Activated CD4-positive, alpha-beta T cell treated with anti-CD3 and anti-CD28 coated beads, Interleukin-2, amount 10 ng/mL, durations not matched to agents 7 days and 5 days (primary cell): ENCODE measurements around the gene PIK3CG. TPM values are rescaled to one million over a fixed set of nuclear protein-coding genes. Genes with fewer than 3 reads are reported as not detected.
"Not testable (repeated sequence)": the region's sequence is repeated elsewhere in the genome, so short reads cannot be mapped to it uniquely, and the experiment has no call there.

Experiments
- CTCF ChIA-PET: fragments of 350-600 bp; sonication (Branson Sonifier 250); formaldehyde crosslinking; loops from one replicate; lab custom pipeline; 2021; ENCODE audit warnings: antibody characterized with exemption; lab: Charles Lee
- POLR2A ChIA-PET: fragments of 350-600 bp; sonication (Branson Sonifier 250); formaldehyde crosslinking; loops from one replicate; lab custom pipeline; 2021; ENCODE audit warnings: antibody characterized with exemption; lab: Charles Lee
- DNase-seq: peaks from one replicate; pipeline ENCODE4 v3.0.0-alpha.2; 2020
- H3K27ac Mint-ChIP-seq: one replicate; pipeline ENCODE4 v1.8.0; 2021; ENCODE audit warnings: mild to moderate bottlenecking, moderate library complexity, mixed read lengths
- H3K27me3 Mint-ChIP-seq: one replicate; pipeline ENCODE4 v1.8.0; 2021; ENCODE audit warnings: mixed read lengths
- H3K36me3 Mint-ChIP-seq: one replicate; pipeline ENCODE4 v1.8.0; 2021; ENCODE audit warnings: low read depth, mixed read lengths
- H3K4me1 Mint-ChIP-seq: one replicate; pipeline ENCODE4 v1.8.0; 2021; ENCODE audit warnings: mixed read lengths
- H3K4me3 Mint-ChIP-seq: one replicate; pipeline ENCODE4 v1.8.0; 2021; ENCODE audit warnings: mild to moderate bottlenecking, moderate library complexity, mixed read lengths
- H3K9me3 Mint-ChIP-seq: one replicate; pipeline ENCODE4 v1.8.0; 2021; ENCODE audit warnings: mixed read lengths
- total RNA-seq, 2 experiments: library from RNA; stranded (reverse); gene quantifications; one replicate each; pipeline ENCODE4 v1.2.3, GENCODE V29; 2021

The PIK3CG gene
- total RNA-seq, 2 experiments from 2014 or later = 42.9 to 51.6 TPM

DNA sequence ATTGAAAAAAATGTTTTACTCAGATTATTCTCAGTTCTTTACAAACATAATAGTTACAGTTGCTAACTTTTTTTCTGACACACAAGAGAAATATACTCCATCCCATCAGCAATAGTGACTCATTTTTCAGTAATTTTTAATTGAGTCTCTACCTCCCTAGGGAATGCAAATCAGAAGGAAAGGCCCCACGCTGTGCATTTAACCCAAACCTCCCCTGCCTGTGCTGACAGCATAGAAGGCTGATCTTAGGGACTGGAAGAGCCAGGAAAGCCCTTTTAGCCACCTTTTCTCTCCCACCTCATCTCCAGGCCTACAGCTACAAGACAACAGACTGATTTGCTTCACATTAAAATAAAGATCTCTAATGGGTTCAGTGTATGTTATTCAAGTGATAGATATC is 24.7 kb upstream of the PIK3CG start:
- H3K4me1 Mint-ChIP-seq = no peaks in the 10 kb centered on the region
- no peaks in the 10 kb centered on the region for H3K36me3 Mint-ChIP-seq
- ChIA-PET POLR2A (no interaction called here), CTCF (no interaction called here)
- H3K27me3 Mint-ChIP-seq = no peaks in the 10 kb centered on the region
- no peak for DNase-seq
- no peaks in the 10 kb centered on the region for H3K9me3 Mint-ChIP-seq
- no peak overlapping the region for H3K27ac Mint-ChIP-seq
- H3K4me3 Mint-ChIP-seq = no peak overlapping the region

- CTCF ChIA-PET = no interaction called here
- POLR2A ChIA-PET = no interaction called here
- no peaks in the 10 kb centered on the region for H3K9me3 Mint-ChIP-seq
- H3K36me3 Mint-ChIP-seq = no peaks in the 10 kb centered on the region
- no peaks in the 10 kb centered on the region for H3K27me3 Mint-ChIP-seq
- no peak overlapping the region for H3K27ac Mint-ChIP-seq
- no peak for DNase-seq
- H3K4me3 Mint-ChIP-seq = no peak overlapping the region
- no peaks in the 10 kb centered on the region for H3K4me1 Mint-ChIP-seq
Measured at GRCh38 chr7:106841896-106842390, 23.1 kb upstream of the PIK3CG start.

DNA sequence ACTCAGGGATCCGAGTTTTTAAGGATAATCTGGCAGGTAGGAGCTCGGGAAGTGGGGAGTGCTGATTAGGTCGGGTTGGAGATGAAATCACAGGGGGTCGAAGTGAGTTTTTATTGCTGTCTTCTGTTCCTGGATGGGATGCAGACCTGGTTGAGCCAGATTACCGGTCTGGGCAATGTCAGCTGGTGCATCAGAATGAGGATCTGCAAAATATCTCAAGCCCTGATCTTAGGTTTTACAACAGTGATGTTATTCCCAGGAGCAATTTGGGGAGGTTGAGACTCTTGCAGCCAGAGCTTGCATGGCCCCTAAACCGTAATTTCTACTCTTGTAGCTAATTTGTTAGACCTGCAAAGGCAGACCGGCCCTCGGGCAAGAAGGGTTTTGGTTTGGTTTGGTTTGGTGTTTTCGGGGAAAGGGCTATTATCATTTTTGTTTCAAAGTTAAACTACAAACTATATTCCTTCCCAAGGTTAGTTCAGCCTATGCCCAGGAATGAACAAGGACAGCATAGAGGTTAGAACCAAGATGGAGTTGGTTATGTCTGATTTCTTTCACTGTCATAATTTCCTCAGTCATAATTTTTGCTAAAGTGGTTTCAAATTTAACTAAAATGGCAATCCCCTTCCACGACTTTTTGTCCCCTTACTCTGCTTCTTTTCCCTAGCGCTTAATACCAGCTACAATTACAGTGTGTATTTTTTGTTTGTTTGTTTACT is 20.6 kb upstream of the PIK3CG start:
- CTCF ChIA-PET = interaction anchor here (0.7 to 0.9 kb wide), 2 partner anchors 25 to 54 kb away, joined by 3 read pairs; no protein-coding TSS in a partner anchor
- H3K27ac Mint-ChIP-seq = no peak overlapping the region
- no peak overlapping the region for H3K4me3 Mint-ChIP-seq
- POLR2A ChIA-PET = no interaction called here
- no peaks in the 10 kb centered on the region for H3K36me3 Mint-ChIP-seq
- peaks cover 3% of the 10 kb centered on the region for H3K27me3 Mint-ChIP-seq
- peaks cover 2% of the 10 kb centered on the region for H3K9me3 Mint-ChIP-seq
- no peak for DNase-seq
- H3K4me1 Mint-ChIP-seq = no peaks in the 10 kb centered on the region

DNA sequence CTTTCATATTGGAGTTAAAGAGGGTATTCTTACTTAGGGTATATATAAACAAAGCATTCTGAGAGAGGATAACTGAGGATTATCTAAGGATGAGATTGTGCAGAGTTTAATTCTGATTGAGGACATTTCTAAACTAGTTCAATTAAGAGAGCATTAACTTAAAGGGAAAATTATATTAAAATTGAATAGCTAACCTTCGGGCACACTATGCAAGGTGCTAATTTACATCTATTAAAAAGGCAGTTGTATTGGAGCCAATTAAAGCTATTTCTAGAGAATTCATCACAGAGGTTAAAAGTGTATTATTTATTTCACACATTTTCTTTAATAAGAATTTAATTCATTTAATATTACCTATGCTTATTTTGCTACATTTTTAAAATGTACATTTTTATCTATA is 17.0 kb upstream of the PIK3CG start:
- ChIA-PET POLR2A (interaction anchor here (0.6 kb wide), 1 partner anchor 8 kb away, joined by 4 read pairs; no protein-coding TSS in a partner anchor), CTCF (interaction anchor here (0.6 kb wide), 1 partner anchor 482 kb away, joined by 3 read pairs; no protein-coding TSS in a partner anchor)
- no peaks in the 10 kb centered on the region for H3K36me3 Mint-ChIP-seq
- H3K4me3 Mint-ChIP-seq = no peak overlapping the region
- H3K4me1 Mint-ChIP-seq = no peaks in the 10 kb centered on the region
- H3K27me3 Mint-ChIP-seq = peaks cover 3% of the 10 kb centered on the region
- no peak for DNase-seq
- H3K27ac Mint-ChIP-seq = no peak overlapping the region
- peaks cover 5% of the 10 kb centered on the region for H3K9me3 Mint-ChIP-seq

DNA sequence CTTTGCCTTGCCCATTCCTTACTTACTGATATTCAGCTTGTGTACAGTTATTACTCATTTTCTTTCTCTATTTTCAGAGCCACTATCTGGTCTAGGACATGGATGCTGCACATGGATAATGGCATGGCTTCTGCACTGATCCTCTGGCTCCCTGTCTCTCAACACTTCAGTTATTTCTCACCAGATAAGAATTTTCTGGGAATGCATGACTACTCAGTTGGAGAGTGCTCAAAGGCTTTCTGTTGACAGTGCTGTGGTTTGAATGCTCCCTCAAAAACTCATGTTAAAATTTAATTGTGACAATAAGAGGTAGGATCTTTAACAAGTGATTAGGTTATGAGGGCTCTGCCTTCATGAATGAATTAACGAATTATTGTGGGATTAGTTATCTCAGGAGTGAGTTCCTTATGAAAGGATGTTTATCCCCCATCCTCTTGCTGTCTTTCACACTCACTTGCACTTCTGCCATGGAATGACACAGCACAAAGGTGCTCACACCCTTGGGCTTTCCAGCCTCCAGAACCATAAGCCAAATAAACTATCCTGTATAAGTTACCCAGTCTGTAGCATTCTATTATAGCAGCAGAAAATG is 16.1 kb upstream of the PIK3CG start:
- peaks cover 7% of the 10 kb centered on the region for H3K9me3 Mint-ChIP-seq
- ChIA-PET POLR2A (no interaction called here), CTCF (no interaction called here)
- no peaks in the 10 kb centered on the region for H3K4me1 Mint-ChIP-seq
- peaks cover 3% of the 10 kb centered on the region for H3K27me3 Mint-ChIP-seq
- no peak for DNase-seq
- H3K27ac Mint-ChIP-seq = no peak overlapping the region
- no peak overlapping the region for H3K4me3 Mint-ChIP-seq
- no peaks in the 10 kb centered on the region for H3K36me3 Mint-ChIP-seq

DNA sequence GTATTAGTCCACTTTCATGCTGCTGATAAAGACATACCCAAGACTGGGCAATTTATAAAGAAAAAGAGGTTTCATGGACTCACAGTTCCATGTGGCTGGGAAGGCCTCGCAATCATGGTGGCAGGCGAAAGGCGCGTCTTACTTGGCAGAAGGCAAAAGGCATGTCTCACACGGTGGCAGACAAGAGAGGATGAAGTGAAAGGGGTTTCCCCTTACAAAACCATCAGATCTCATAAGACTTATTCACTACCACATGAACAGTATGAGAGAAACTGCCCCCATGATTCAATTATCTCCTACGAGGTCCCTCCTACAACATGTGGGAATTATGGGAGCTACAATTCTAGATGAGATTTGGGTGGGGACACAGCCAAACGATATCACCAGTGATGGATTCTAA is 13.4 kb upstream of the PIK3CG start:
- DNase-seq, H3K9me3 Mint-ChIP-seq, H3K27ac Mint-ChIP-seq, H3K36me3 Mint-ChIP-seq, POLR2A ChIA-PET, H3K27me3 Mint-ChIP-seq, H3K4me1 Mint-ChIP-seq, CTCF ChIA-PET, H3K4me3 Mint-ChIP-seq: not testable (repeated sequence)

DNA sequence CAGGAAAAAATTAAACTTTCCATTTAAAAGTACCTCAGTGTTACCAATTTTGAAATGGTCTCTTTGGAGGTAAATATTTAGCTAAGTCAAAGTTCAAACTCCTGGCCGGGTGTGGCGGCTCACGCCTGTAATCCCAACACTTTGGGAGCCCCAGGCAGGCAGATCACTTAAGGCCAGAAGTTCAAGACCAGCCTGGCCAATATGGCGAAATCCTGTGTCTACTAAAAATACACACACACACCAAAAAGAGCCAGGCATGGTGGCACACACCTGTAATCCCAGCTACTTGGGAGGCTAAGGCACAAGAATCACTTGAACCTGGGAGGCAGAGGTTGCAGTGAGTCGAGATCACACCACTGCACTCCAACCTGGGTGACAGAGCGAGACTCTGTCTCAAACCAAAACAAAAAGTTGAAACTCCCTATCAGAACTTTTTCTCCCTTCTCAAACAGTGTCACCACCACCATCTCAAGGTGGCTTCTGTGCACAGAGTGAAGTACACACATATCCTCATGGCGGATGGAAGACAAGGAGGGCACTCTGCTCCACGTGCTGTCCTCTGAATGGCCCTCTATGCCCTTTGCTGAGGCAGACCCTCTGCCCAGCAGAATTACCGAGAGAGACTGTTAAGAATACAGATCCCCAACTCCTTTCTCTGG is 11.7 kb upstream of the PIK3CG start:
- Mint-ChIP-seq H3K27me3 (peaks cover 3% of the 10 kb centered on the region), H3K9me3 (peaks cover 10% of the 10 kb centered on the region), H3K27ac (no peak overlapping the region), H3K4me1 (no peaks in the 10 kb centered on the region), H3K4me3 (no peak overlapping the region), H3K36me3 (no peaks in the 10 kb centered on the region)
- ChIA-PET POLR2A (no interaction called here), CTCF (no interaction called here)
- no peak for DNase-seq

- ChIA-PET POLR2A (interaction anchor here (0.7 kb wide), 1 partner anchor 8 kb away, joined by 4 read pairs; no protein-coding TSS in a partner anchor), CTCF (no interaction called here)
- H3K36me3 Mint-ChIP-seq = no peaks in the 10 kb centered on the region
- no peaks in the 10 kb centered on the region for H3K27me3 Mint-ChIP-seq
- H3K4me3 Mint-ChIP-seq = no peak overlapping the region
- DNase-seq = no peak
- H3K9me3 Mint-ChIP-seq = peaks cover 10% of the 10 kb centered on the region
- no peak overlapping the region for H3K27ac Mint-ChIP-seq
- H3K4me1 Mint-ChIP-seq = no peaks in the 10 kb centered on the region
Measured at GRCh38 chr7:106855540-106856132, 9.4 kb upstream of the PIK3CG start.

- Mint-ChIP-seq H3K36me3 (no peaks in the 10 kb centered on the region), H3K4me3 (no peak overlapping the region), H3K9me3 (peaks cover 5% of the 10 kb centered on the region), H3K4me1 (peaks cover 7% of the 10 kb centered on the region), H3K27ac (no peak overlapping the region), H3K27me3 (no peaks in the 10 kb centered on the region)
- no peak for DNase-seq
- ChIA-PET POLR2A (no interaction called here), CTCF (interaction anchor here (0.8 to 1.7 kb wide), 3 partner anchors 11 to 122 kb away, joined by 3 to 5 read pairs (median 3); no protein-coding TSS in a partner anchor)
Measured at GRCh38 chr7:106858618-106859532, 6.2 kb upstream of the PIK3CG start.

DNA sequence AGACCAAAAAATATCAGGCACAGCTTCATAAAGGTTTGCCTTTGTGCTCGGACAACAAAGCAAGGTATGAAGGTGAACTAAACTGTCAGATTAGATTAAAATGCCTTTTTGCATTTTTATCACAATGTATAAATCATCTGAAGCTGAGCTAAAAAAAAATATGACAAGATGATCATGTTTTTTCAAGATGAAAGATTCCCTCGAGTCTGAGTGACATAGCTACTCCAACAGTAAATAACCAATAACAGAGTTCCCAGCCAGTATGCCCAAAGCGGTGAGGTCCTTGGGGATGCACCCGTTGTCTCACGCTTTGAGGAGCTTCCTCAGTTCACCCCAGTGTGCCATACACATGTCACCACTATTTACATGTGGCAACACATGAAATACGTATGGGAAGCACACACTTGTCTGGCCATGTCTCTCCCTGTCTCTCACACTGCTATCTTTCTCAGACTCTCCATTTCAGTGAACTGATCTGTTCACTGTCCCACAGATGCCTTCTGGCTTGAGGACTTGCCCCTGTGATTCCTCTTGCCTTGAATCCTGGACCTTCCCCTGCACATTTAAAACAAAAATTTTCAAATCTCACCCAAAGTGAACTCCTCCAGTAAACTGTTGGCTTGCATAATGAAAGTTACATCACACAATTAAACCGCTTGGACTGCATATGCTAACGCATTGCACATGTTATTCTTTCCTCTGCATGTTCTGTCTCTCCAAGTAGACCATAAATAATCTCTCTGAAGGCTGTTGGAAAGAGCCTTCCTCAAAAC is 2.6 kb upstream of the PIK3CG start:
- Mint-ChIP-seq H3K4me1 (peaks cover 29% of the 10 kb centered on the region), H3K9me3 (peaks cover 2% of the 10 kb centered on the region), H3K27ac (no peak overlapping the region), H3K4me3 (no peak overlapping the region), H3K36me3 (peaks cover 12% of the 10 kb centered on the region), H3K27me3 (no peaks in the 10 kb centered on the region)
- ChIA-PET POLR2A (no interaction called here), CTCF (interaction anchor here (0.7 kb wide), 1 partner anchor 404 kb away, joined by 3 read pairs; no protein-coding TSS in a partner anchor)
- DNase-seq = no peak

DNA sequence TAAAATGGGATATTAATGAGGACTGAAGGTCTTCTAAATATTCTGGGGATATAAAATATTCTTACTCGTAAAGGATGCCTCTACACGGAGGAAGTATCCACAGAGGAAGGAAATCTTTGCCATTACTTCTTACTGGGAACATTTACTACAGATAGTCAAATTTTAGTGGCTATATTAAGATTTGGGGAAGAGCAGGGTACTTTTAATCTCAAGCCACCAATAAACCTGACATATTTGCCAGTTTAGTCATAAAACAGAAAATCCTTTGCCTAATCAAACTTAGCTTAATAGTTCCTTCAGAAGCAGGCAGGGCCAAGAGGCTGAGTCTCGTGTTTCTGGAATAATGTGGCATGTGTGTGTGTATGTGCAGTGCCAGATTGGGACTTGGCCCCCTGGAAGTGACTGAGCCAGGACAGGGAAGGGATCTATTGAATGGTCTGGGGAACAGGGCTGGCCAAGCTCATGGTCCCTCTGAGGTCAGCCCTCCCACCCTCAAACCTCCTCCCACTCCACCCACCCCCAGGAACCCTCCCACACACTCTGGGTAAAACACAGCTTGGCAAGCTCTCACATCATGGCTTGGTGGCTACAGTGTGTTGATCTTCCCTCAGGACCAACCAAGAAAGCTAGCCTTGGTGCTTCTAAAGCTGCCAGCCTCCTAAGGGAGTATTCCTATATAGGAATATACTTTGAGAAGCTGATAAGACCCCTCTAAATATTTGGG is 1.6 kb upstream of the PIK3CG start:
- H3K27me3 Mint-ChIP-seq = no peaks in the 10 kb centered on the region
- no peak for DNase-seq
- peaks cover 2% of the 10 kb centered on the region for H3K9me3 Mint-ChIP-seq
- H3K36me3 Mint-ChIP-seq = peaks cover 21% of the 10 kb centered on the region
- peak overlapping the region; percentile 94 for H3K27ac Mint-ChIP-seq
- no peak overlapping the region for H3K4me3 Mint-ChIP-seq
- peaks cover 34% of the 10 kb centered on the region for H3K4me1 Mint-ChIP-seq
- POLR2A ChIA-PET = no interaction called here
- CTCF ChIA-PET = interaction anchor here (0.7 kb wide), 1 partner anchor 403 kb away, joined by 3 read pairs; no protein-coding TSS in a partner anchor
